GM23338 (cell line): Measurements from ENCODE around the gene PFKFB2. TPM values are rescaled to one million over a fixed set of nuclear protein-coding genes. Genes with fewer than 3 reads are reported as not detected.

Experiments
- CREB1 ChIP-seq: fragments of 250-450 bp; sonication (Bioruptor Pico); IDR thresholded peaks from 2 replicates; pipeline ENCODE4 v1.5.0; 2020; ENCODE audit warnings: low read depth, mild to moderate bottlenecking, moderate library complexity
- CTCF ChIP-seq, 2 experiments: fragments of 200-600 bp in 1 of 2; sonication (generic) in 1 of 2; conservative IDR thresholded peaks; 2 replicates each; pipeline versions ENCODE4 v1.5.1 to v1.6.1; 2016 to 2017; ENCODE audit warnings: antibody characterized with exemption in 2 of 2, low read depth in 2 of 2, mild to moderate bottlenecking in 2 of 2, moderate library complexity in 1 of 2
- EZH2 ChIP-seq: fragments of 200-600 bp; sonication (generic); IDR thresholded peaks from one replicate; pipeline ENCODE4 v1.8.0; 2017; ENCODE audit warnings: antibody characterized with exemption, mild to moderate bottlenecking, low read depth; ENCODE audit not compliant: unreplicated experiment
- POLR2AphosphoS5 ChIP-seq: IDR thresholded peaks from 2 replicates; pipeline ENCODE4 v1.6.1; 2016; ENCODE audit warnings: antibody characterized with exemption, low read depth
- ZNF114 ChIP-seq: fragments of 250-450 bp; sonication (Bioruptor Pico); IDR thresholded peaks from 2 replicates; pipeline ENCODE4 v1.5.0; 2020; ENCODE audit warnings: mild to moderate bottlenecking, moderate library complexity
- ZNF331 ChIP-seq: fragments of 250-450 bp; sonication (Bioruptor Pico); IDR thresholded peaks from 2 replicates; pipeline ENCODE4 v1.5.0; 2020; ENCODE audit warnings: low read depth, mild to moderate bottlenecking, moderate library complexity
- ZNF462 ChIP-seq: fragments of 250-450 bp; sonication (Bioruptor Pico); IDR thresholded peaks from 2 replicates; pipeline ENCODE4 v1.5.0; 2020; ENCODE audit warnings: mild to moderate bottlenecking, moderate library complexity
- polyA plus RNA-seq: library from polyadenylated mRNA; unstranded; fragments of >200 nt; fragmentation: Nextera tagmentation; extraction: Ambion mirVana; gene quantifications from 2 replicates; pipeline ENCODE4 v1.2.1, GENCODE V29; 2016
- total RNA-seq: library from RNA; depleted of rRNA; stranded (reverse); fragments of >200 nt; shearing (Covaris generic); gene quantifications from 2 replicates; pipeline ENCODE4 v1.2.3, GENCODE V29; 2014
- TF ChIP-seq, protein P1 (sequence below): IDR thresholded peaks from 2 replicates; pipeline ENCODE4 v1.6.1; 2016; ENCODE audit warnings: antibody characterized with exemption

PFKFB2 gene
- total and polyA plus RNA-seq, 2 experiments from 2014 or later, result 4.9 to 14.8 TPM

DNA sequence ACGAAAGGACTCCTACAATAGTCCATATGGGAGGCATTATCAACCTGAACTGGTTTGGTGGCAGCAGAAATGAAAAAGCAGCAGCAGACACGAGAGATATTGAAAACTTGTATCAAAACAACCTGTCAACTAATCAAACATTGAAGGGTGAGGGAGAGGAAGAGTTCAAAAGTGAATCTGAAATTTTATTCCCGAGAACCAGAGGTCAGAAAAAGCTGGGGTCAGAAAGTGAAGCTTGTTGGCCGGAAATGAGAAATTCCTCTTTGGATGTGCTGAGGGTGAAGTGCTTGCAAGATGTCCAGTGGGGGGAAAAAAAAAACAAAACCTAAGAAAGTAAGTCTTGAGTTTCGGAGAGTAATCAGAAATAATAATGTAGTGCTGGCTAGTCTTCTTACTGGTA, 49.1 kb downstream of the PFKFB2 start (continued):
- no peak for TF ChIP-seq ZNF462 (CRISPR knock-in tag)
- TF ChIP-seq ZNF114 (CRISPR knock-in tag), result no peak
- no peak for TF ChIP-seq ZNF331 (CRISPR knock-in tag)
- no peak for TF ChIP-seq POLR2AphosphoS5
- TF ChIP-seq CREB1, result no peak
- TF ChIP-seq EZH2, result no peak
- no peak for TF ChIP-seq CTCF (conservative IDR thresholded peaks at IDR 0.05; ENCODE audit: low read depth in 2 of 2)
- TF ChIP-seq, protein P1, sequence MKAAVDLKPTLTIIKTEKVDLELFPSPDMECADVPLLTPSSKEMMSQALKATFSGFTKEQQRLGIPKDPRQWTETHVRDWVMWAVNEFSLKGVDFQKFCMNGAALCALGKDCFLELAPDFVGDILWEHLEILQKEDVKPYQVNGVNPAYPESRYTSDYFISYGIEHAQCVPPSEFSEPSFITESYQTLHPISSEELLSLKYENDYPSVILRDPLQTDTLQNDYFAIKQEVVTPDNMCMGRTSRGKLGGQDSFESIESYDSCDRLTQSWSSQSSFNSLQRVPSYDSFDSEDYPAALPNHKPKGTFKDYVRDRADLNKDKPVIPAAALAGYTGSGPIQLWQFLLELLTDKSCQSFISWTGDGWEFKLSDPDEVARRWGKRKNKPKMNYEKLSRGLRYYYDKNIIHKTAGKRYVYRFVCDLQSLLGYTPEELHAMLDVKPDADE, result no peak
